Astrocyte (in vitro differentiated cells and primary cell): ENCODE measurements around the gene CYP3A4.

Source experiments
- CTCF ChIP-seq: IDR thresholded peaks from 2 replicates; pipeline ENCODE4 v1.5.1; 2011; ENCODE audit warnings: low read depth, mild to moderate bottlenecking, inconsistent platforms, low read length, moderate library complexity; ENCODE audit not compliant: insufficient read depth
- EZH2 ChIP-seq: IDR thresholded peaks from 2 replicates; pipeline ENCODE4 v1.6.1; 2012; ENCODE audit warnings: mild to moderate bottlenecking, low read length, inconsistent platforms; ENCODE audit not compliant: insufficient read depth

GRCh38 chr7:99831595-99831994, 47.6 kb upstream of the CYP3A4 start:
- TF ChIP-seq CTCF (no peak), EZH2 (no peak)
